HTERT RPE-1 (cell line): Measurements from ENCODE around the gene POLR2F.
"Not testable (repeated sequence)": the region's sequence is repeated elsewhere in the genome, so short reads cannot be mapped to it uniquely, and the experiment has no call there.

ENCODE experiments used
- in situ Hi-C: fragments of 300-500 bp; cut with MboI; formaldehyde crosslinking; loops from 4 replicates; pipeline ENCODE4 v1.14.3; 2020; ENCODE audit warnings: low sequenced_read_pairs

POLR2F gene

GRCh38 chr22:37925330-37925729 is 28.2 kb upstream of the POLR2F start:
- in situ Hi-C loops, result no loop called here

GRCh38 chr22:37925767-37926166 is 27.7 kb upstream of the POLR2F start:
- in situ Hi-C loops, result no loop called here

DNA sequence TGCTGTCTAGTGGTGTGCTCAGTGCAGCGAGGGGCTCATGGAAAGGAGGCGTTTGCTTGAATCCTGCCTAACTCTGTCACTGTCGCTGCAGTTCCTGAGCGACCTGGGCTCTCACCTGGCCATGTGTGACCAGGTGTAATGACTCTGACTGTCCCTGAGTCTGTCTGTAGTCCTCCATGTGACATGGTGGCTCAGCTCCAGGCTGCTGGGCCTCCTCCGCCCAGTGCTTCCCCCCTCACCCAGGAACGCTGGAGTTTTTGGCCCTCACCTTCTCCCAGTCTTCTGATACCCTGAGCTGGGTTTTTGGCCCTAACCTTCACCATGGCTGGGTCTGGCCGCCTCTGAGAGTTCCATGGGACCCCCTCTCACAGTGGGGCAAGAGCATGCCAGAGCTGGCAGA is 27.1 kb upstream of the POLR2F start:
- in situ Hi-C loops, result no loop called here

- in situ Hi-C loops, result no loop called here
Measured at GRCh38 chr22:37926771-37927636, 26.5 kb upstream of the POLR2F start.

DNA sequence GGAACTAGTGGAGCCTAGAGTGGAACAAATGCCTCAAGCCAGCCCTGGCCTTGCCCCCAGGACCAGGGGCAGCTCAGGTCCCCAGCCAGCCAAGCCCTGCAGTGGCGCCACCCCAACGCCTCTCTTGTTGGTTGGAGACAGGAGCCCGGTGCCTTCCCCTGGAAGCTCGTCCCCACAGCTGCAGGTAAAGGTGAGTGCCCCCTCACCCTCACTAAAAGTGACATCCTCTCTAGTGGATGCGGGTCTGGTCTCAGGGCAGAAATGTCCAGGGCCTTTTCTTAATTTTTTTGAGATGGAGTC is 25.9 kb upstream of the POLR2F start:
- in situ Hi-C loops, result no loop called here

GRCh38 chr22:37929390-37929789 is 24.1 kb upstream of the POLR2F start:
- in situ Hi-C loops, result no loop called here

GRCh38 chr22:37930270-37930951 is 23.1 kb upstream of the POLR2F start:
- in situ Hi-C loops, result no loop called here

- in situ Hi-C loops, result no loop called here
Measured at GRCh38 chr22:37930952-37931440, 22.5 kb upstream of the POLR2F start.

GRCh38 chr22:37931893-37932389 is 21.6 kb upstream of the POLR2F start:
- in situ Hi-C loops, result no loop called here

- in situ Hi-C loops, result no loop called here
Measured at GRCh38 chr22:37932401-37932800, 21.1 kb upstream of the POLR2F start.

DNA sequence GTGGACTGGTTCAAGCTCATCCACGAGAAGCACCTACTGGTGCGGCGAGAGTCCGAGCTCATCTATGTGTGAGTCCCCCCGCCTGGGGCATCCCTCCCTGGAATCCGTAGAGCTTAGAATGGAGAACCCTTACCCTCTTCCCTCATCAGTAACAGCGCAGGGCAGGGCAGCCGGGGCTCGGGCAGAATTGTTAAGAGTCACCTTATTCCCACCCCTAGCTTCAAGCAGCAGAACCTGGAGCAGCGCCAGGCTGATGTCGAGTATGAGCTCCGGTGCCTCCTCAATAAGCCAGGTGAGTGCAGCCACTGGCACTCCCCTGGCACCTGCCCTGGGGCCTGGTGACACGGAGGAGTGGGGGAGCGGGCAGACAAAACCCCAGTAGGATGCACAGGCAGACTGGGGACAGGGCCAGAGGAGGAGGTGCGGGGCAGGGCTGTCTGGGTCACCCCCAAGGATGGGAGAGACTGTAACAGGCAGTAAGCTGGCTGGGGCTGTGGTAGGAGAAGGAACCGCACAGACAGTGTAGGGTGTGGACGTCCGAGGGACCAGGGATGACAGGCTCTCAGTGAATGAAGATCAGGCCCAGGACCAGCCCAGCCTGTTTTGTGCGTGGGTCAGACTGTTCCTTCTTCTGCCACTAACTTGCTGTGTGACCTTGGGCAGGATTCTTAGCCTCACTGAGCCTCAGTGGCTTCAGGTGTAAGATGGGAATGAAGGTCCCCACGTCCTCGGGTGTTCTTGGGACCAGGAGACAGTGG is 20.5 kb upstream of the POLR2F start:
- in situ Hi-C loops, result no loop called here

- in situ Hi-C loops, result no loop called here
Measured at GRCh38 chr22:37933711-37934376, 19.7 kb upstream of the POLR2F start.

DNA sequence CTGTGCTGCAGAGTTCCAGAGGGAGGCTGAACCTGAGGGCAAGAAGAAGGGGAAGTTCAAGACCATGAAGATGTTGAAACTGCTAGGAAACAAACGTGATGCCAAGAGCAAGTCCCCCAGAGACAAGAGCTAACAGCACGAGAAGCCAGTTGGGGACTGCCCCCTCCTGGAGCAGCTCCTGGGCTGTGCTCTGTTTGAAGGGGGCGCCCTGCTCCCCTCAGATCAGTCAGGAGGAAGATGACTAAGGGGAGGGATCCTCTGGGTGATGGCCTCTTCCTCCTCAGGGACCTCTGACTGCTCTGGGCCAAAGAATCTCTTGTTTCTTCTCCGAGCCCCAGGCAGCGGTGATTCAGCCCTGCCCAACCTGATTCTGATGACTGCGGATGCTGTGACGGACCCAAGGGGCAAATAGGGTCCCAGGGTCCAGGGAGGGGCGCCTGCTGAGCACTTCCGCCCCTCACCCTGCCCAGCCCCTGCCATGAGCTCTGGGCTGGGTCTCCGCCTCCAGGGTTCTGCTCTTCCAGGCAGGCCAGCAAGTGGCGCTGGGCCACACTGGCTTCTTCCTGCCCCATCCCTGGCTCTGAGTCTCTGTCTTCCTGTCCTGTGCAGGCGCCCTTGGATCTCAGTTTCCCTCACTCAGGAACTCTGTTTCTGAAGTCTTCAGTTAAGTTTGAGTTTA is 12.7 kb upstream of the POLR2F start:
- in situ Hi-C loops, result no loop called here

GRCh38 chr22:37942133-37942532 is 11.4 kb upstream of the POLR2F start:
- in situ Hi-C loops, result no loop called here

DNA sequence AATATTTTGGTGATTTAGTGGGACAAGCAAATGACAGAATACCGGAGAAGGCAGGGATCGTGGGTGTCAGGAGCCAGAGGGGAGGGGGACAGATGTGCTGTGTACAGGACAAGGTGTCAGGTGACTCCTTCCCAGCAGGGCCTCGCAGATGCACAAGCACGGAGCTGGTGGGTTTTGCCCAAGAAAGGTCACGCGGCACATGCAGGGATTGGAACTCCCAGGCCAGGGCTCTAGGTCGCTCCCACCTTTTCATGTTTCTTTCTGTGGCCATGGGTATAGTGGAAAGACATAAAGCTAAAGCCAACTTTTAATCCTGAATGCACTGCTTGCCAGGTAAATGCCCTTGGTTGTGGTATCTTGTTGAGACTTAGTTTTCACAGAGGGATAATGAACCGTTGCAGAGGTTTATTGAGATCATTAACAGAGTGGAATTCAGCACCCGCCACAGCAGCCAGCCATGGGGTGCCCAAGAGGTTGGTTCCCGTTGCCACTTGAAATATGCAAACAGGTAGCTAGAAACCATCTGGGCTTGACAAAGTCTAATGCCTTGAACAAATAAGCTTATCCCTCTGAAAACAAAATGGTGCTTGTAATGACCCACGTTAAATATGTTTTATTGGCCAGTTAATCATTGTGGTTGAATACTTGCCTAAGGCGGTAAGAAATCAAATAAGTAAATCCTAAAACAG is 10.2 kb upstream of the POLR2F start:
- in situ Hi-C loops, result no loop called here

- in situ Hi-C loops, result no loop called here
Measured at GRCh38 chr22:37943825-37944198, 9.7 kb upstream of the POLR2F start.

DNA sequence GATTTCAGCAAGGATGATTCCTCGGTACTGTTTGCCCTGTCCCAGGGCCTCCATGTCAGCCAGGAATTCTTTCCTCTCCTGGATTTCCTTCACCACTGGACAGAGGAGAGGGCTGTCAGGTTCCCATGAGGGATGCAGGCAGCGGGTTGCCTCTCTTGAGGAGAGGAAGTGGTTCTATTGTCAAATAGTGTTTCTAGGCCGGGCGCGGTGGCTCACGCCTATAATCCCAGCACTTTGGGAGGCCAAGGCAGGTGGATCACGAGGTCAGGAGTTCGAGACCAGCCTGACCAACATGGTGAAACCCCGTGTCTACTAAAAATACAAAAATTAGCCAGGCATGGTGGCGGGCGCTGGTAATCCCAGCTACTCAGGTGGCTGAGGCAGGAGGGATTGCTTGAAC is 9.1 kb upstream of the POLR2F start:
- in situ Hi-C loops, result not testable (repeated sequence)

DNA sequence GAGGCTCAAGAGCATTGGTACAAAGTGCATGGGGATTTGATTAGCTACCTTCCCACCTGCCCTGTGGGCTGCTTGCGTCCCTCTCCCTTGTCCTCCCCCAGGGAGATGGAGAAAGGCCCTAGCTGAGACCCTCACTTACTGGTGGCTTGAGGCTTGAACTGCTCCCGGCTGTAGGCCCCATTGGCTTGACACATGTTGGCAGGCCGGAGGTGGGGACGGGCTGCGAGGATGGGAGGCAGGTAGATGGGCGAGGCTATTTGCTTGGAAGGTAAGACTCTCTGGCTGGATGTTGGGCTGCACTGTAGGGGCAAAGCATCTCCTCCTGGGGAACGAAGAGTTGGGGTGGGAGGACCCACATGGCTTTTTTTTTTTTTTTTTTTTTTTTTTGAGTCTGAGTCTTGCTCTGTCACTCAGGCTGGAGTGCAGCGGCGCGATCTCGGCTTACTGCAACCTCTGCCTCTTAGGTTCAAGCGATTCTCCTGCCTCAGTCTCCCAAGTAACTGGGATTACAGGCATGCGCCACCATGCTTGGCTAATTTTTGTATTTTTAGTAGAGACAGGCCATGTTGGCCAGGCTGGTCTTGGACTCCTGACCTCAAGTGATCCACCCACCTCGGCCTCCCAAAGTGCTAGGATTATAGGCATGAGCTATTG is 6.2 kb upstream of the POLR2F start:
- in situ Hi-C loops, result not testable (repeated sequence)

- in situ Hi-C loops, result no loop called here
Measured at GRCh38 chr22:37951305-37951704, 2.2 kb upstream of the POLR2F start.
